GM06990 (cell line): Measurements from ENCODE around the gene HADH.
"Not testable (repeated sequence)": the region's sequence is repeated elsewhere in the genome, so short reads cannot be mapped to it uniquely, and the experiment has no call there.

Source experiments
- DNase-seq: peaks from one replicate; pipeline ENCODE4 v3.0.0-alpha.2; 2011; ENCODE audit not compliant: insufficient read length; ENCODE audit errors: extremely low read depth
- H3K27me3 ChIP-seq: replicated peaks from 2 replicates; pipeline ENCODE4 v1.6.0; 2011; ENCODE audit warnings: low read length; ENCODE audit not compliant: control insufficient read depth, insufficient read depth
- H3K36me3 ChIP-seq: 2 replicates; pipeline ENCODE4 v1.5.1; 2011; ENCODE audit warnings: low read length; ENCODE audit not compliant: control insufficient read depth, insufficient read depth
- H3K4me3 ChIP-seq: replicated peaks from 2 replicates; pipeline ENCODE4 v1.5.1; 2011; ENCODE audit warnings: low read depth, mild to moderate bottlenecking, control low read depth, low read length
- TF ChIP-seq, protein P1 (sequence below): IDR thresholded peaks from 2 replicates; pipeline ENCODE4 v1.5.1; 2011; ENCODE audit warnings: low read length, control low read depth, mild to moderate bottlenecking, inconsistent platforms; ENCODE audit not compliant: insufficient read depth, poor library complexity, severe bottlenecking

HADH gene

DNA sequence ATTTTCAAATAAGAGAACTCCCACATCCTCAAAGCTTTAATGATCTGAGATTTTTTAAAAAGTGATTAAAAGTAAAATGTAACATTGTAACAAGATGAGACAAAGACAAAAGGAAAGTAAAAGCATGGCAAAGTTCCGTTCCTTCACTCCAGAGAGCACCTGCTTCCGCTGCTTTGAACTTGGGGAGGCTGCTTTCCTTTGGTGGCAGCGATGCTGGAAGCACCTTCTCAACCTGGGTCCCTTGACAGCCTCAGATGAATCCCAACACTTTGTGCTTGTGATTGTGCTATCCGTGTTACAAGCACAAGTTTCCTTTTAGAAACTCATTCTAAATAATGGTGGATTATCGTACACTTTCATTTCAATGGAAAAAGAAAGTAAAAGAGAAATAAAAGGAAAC lies 59.7 kb downstream of the HADH start:
- TF ChIP-seq, protein P1, sequence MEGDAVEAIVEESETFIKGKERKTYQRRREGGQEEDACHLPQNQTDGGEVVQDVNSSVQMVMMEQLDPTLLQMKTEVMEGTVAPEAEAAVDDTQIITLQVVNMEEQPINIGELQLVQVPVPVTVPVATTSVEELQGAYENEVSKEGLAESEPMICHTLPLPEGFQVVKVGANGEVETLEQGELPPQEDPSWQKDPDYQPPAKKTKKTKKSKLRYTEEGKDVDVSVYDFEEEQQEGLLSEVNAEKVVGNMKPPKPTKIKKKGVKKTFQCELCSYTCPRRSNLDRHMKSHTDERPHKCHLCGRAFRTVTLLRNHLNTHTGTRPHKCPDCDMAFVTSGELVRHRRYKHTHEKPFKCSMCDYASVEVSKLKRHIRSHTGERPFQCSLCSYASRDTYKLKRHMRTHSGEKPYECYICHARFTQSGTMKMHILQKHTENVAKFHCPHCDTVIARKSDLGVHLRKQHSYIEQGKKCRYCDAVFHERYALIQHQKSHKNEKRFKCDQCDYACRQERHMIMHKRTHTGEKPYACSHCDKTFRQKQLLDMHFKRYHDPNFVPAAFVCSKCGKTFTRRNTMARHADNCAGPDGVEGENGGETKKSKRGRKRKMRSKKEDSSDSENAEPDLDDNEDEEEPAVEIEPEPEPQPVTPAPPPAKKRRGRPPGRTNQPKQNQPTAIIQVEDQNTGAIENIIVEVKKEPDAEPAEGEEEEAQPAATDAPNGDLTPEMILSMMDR = no peak
- Histone ChIP-seq H3K4me3 (no peak overlapping the region), H3K27me3 (no peaks in the 10 kb centered on the region)

DNA sequence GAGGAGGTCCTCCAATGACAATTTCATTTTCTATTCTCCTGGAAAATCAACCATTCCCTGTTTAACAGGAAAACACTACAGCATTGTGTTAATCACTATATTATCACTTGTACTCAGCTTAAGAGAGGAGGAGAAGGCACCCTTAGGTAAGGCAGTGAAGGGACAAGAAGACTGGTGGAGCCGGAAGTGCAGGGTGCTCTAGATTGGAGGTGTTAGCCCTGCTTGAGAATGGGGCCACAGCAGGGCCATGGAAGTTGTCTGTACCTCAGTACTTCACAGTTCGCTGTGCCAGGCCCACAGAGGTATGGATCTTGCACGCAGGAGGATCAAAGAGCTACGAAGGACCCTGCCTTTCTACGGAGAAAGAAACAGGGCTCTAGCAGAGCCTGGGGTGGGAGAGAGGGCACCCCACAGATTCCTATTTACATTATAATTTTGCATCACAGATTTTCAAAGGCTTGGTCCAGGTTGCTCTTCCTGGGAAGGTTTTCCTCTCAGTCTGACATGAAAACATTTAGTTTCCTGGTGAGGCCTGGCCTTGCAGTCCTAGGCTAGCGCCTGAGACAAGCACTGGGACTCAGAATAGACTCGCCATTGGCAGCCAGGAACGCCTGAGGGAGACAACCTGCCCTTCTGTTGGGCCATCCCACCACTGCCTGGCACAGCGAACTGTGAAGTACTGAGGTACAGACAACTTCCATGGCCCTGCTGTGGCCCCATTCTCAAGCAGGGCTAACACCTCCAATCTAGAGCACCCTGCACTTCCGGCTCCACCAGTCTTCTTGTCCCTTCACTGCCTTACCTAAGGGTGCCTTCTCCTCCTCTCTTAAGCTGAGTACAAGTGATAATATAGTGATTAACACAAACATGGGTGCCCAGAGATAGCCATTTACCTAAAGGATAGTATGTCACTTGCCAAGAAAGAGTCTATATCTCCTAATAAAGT lies 60.8 kb downstream of the HADH start:
- not testable (repeated sequence) for H3K27me3 ChIP-seq, H3K4me3 ChIP-seq, DNase-seq

More for the DNA sequence above, 59.7 kb downstream of the HADH start:
- DNase-seq = no peak
- H3K36me3 ChIP-seq = no peaks in the 10 kb centered on the region

DNA sequence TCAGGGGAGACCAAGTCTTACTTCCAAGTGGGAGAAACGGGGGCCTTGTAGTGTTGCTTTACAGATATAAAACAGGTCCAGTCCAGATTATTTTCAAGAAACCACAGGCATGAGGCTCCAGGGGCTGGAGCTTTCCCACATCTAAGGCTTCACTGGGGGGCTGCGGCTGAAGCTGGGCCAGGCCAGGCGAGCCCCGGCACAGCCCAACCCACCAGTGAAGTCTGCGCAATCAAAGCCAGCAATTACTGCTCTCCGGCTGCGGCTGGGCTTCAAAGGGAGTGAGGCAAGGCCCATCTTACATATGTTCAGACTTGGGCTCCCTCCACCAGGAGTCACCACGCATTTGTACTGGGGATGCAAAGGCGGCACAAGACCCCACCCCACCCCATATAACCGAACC lies 61.7 kb downstream of the HADH start:
- Histone ChIP-seq H3K4me3 (no peak overlapping the region), H3K27me3 (no peaks in the 10 kb centered on the region), H3K36me3 (no peaks in the 10 kb centered on the region)
- DNase-seq = no peak
- TF ChIP-seq, protein P1 = no peak

More for the DNA sequence above, 60.8 kb downstream of the HADH start:
- H3K36me3 ChIP-seq = not testable (repeated sequence)

DNA sequence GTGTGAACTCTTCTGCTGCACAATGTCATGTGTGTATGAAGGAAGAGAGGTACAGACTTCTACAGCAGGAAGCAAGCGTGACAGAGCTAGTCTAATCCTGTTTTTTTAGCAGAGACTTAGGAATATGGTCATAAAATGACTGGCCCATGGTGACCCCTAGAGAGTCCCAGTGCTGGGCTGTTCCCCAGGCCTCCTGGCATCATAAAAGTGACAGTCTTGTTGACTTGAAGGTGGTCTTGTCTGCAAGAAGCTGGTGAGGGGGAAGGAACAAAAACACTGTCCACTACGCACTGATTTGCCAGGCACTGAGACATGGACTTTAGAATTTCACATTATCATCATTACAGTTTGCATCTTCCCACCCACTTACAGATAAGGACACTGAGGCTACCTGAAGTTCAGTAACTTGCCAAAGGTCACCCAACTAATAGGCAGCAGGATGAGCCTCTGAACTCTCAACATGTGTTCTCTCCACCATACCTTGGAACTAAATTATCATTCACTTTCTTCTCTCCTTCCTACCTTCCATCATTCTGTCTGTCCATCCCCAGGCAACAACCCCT lies 63.0 kb downstream of the HADH start:
- Histone ChIP-seq H3K4me3 (no peak overlapping the region), H3K36me3 (no peaks in the 10 kb centered on the region), H3K27me3 (no peaks in the 10 kb centered on the region)
- DNase-seq = no peak
- TF ChIP-seq, protein P1 = no peak

DNA sequence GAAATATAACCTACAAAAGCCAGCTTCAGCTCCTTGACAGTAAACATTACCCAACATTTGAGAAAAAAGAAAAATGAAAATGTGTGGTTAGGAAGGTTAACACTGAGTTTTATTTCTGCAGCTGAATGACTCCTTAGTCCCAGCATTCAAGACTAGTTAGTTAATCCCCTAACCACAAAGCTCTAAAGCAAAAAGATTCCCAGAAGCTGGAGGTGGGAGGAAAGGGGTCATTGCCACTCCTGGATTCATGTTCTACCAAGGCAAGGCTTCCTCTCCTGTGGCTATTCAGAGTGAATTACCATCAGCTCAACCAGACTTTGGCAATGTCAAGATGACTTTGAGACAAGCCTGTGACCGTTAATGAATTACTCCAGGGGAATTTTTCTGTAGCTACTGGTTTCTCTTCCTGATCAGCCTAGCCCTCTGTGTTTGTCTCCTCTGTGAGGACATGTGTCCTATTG lies 63.6 kb downstream of the HADH start:
- TF ChIP-seq, protein P1 = no peak
- Histone ChIP-seq H3K36me3 (no peaks in the 10 kb centered on the region), H3K27me3 (no peaks in the 10 kb centered on the region), H3K4me3 (no peak overlapping the region)
- DNase-seq = no peak

DNA sequence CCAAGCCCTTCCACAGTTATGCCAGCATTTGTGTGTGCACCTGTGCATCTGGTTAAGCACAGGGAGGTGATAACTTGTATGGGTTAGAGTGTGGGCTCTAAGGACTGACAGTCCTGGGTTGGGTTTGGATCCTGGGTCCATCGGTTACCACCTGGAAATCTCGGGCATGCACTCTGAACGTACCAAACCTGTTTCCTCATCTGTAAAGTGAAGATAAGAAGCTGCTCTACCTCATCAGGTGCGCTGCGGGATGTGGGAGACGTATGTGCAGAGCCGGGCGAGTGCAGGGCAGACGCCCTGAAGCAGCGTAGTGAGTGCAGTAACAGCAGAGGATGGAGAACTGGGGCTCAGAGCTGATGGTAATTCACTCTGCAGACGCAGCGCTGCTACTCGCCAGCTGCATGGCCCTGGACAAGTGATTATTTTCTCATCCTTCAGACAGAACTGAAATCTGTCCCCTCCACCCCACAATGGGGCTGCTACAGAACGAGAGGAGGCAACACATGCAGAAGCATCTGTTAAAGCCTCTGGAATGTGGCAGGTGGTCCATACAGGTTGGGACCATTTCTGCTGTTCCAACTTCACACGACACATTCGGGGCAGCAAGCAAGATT lies 64.4 kb downstream of the HADH start:
- H3K27me3 ChIP-seq = no peaks in the 10 kb centered on the region
- H3K36me3 ChIP-seq = no peaks in the 10 kb centered on the region
- TF ChIP-seq, protein P1 = no peak
- no peak for DNase-seq
- H3K4me3 ChIP-seq = no peak overlapping the region
